22Rv1 (cell line): Measurements from ENCODE around the gene TMEM212.

Experiments used
- CTCF ChIP-seq: fragments of 450-650 bp; IDR thresholded peaks from 2 replicates; pipeline ENCODE4 v1.5.1; 2017; ENCODE audit warnings: mild to moderate bottlenecking
- ZFX ChIP-seq: fragments of 450-650 bp; IDR thresholded peaks from 2 replicates; pipeline ENCODE4 v1.6.1; 2017; ENCODE audit warnings: antibody characterized with exemption, borderline replicate concordance

DNA sequence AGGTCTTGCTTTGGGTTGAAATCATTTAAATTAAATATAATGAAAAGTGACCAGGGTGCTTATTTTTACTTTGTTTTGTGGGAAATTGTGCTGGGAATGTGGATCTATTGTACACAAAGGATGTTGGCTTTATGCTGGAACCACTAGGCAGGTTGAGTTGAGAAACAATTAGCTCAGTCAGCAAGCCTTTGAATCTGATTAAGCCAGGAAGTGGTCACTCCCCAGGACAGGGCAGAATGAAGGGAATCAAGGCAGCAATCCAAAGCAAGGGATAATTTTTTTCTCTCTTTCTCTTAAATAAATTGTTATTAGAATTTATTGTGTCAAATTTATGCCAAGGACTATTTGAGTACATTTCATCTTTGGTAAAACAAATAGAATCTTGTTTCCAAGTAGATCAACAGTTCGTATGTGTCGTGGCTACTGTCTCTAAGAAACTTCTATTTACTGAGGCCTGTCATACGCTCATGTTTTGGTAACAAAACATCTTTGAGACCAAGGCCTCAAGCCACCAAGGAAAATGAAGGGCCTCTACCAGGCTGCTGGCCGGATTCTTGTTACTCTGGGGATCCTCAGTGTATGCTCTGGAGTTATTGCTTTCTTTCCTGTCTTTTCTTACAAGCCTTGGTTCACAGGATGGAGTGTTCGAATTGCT, at the start of gene TMEM212:
- TF ChIP-seq CTCF: no peak
- no peak for TF ChIP-seq ZFX
